IPS-NIHi7 (cell line): ENCODE measurements around the gene CES4A.
"Not testable (repeated sequence)": the region's sequence is repeated elsewhere in the genome, so short reads cannot be mapped to it uniquely, and the experiment has no call there.

Experiments used
- DNase-seq: peaks from one replicate; pipeline ENCODE4 v3.0.0; 2012; ENCODE audit warnings: mixed read lengths; ENCODE audit errors: extremely low spot score

Gene CES4A

GRCh38 chr16:66956154-66956457, 32.3 kb upstream of the CES4A start:
- DNase-seq, result not testable (repeated sequence)

GRCh38 chr16:66958857-66959703, 29.3 kb upstream of the CES4A start:
- DNase-seq, result no peak

- DNase-seq, result no peak
These were observed 28.7 kb upstream of the CES4A start for GRCh38 chr16:66959704-66960161.

- DNase-seq, result no peak
These were observed 28.1 kb upstream of the CES4A start for GRCh38 chr16:66960270-66960669.

DNA sequence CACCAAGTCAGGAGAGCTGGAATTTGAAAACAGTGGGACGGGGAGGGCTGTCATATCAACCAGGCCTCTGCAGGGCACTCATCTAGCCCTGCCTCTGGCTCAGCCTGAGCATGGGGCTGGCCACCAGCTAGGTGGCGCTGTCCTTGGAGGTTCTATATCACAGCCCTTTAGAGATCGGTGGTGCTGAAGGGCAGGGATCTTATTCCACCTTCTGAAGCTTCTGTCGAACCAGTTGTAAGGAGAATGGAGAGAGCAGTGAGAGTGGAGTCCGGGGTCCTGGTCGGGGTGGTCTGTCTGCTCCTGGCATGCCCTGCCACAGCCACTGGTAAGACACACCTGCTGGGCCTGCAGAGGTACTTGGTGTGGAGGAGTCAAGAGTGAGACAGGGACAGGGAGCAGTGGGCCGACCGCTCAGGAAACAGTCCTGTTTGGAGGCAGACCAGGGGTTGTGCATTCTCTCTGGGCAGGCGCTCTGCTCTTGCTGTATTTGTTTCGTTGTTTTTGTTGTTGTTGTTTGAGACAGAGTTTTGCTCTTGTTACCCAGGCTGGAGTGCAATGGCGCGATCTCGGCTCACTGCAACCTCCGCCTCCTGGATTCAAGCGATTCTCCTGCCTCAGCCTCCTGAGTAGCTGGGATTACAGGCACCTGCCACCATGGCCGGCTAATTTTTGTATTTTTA, 27.2 kb upstream of the CES4A start, which contains the start of gene CES3:
Gene CES3, plus strand, starts transcription at position 202 of the 680 bp plus-strand sequence. Its CDS starts 42 bp downstream, at position 244.
- peak; percentile 91 for DNase-seq

- no peak for DNase-seq
These were observed 26.5 kb upstream of the CES4A start for GRCh38 chr16:66961914-66962313.

DNA sequence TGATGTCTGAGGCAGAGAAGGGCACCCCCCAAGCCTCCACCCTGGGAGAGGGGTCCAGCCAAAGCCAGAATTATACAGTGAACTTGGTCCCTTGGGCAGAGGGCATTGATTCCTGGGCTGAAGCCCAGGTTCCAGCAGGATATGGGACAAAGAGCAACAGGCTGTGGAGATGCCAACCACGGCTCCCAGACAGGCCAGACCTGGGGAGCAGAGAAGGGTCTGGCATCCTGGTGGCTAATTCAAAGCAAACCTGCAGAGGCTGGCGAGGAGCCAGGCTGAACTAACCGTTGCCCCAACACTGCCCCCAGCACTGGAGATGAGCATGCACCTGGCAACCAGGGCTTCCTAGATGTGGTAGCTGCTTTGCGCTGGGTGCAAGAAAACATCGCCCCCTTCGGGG, 24.3 kb upstream of the CES4A start:
- DNase-seq, result no peak

GRCh38 chr16:66968847-66969246, 19.5 kb upstream of the CES4A start:
- DNase-seq, result no peak

- DNase-seq, result no peak
These were observed 17.3 kb upstream of the CES4A start for GRCh38 chr16:66970775-66971720.

DNA sequence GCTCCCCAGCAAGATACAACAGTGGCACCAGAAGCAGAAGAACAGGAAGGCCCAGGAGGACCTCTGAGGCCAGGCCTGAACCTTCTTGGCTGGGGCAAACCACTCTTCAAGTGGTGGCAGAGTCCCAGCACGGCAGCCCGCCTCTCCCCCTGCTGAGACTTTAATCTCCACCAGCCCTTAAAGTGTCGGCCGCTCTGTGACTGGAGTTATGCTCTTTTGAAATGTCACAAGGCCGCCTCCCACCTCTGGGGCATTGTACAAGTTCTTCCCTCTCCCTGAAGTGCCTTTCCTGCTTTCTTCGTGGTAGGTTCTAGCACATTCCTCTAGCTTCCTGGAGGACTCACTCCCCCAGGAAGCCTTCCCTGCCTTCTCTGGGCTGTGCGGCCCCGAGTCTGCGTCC, 15.4 kb upstream of the CES4A start:
- no peak for DNase-seq

GRCh38 chr16:66973716-66974115, 14.7 kb upstream of the CES4A start:
- DNase-seq, result no peak

- DNase-seq, result not testable (repeated sequence)
These were observed 14.0 kb upstream of the CES4A start for GRCh38 chr16:66974156-66974931.

DNA sequence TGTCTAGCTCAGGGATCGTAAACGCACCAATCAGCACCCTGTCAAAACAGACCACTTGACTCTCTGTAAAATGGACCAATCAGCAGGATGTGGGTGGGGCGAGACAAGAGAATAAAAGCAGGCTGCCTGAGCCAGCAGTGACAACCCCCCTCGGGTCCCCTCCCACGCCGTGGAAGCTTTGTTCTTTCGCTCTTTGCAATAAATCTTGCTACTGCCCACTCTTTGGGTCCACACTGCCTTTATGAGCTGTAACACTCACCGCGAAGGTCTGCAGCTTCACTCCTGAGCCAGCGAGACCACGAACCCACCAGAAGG, 13.5 kb upstream of the CES4A start:
- not testable (repeated sequence) for DNase-seq

DNA sequence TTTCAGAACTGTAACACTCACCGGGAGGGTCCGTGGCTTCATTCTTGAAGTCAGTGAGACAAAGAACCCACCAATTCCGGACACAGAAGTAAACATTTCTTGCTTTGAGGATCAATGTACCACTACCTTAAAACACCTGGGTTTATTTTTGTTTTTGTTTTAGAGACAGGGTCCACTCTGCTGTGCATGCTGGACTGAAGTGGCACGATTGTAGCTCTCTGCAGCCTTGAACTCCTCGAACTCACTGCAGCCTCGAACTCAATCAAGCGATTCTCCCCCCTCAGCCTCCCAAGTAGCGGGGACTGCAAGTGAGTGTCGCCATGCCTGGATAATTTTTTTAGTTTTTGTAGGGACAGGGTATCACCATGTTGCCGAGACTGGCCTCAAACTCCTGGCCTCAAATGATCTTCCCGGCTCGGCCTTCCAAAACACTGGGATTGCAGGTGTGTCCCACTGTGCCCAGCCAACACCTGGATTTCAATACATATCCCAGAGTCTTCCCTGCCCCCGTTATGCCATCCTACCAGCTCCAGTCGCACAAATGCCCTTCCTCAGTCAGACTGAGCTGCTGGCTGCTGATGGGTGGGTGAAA, 13.0 kb upstream of the CES4A start:
- DNase-seq, result no peak

- DNase-seq, result no peak
These were observed 11.6 kb upstream of the CES4A start for GRCh38 chr16:66976746-66977145.

DNA sequence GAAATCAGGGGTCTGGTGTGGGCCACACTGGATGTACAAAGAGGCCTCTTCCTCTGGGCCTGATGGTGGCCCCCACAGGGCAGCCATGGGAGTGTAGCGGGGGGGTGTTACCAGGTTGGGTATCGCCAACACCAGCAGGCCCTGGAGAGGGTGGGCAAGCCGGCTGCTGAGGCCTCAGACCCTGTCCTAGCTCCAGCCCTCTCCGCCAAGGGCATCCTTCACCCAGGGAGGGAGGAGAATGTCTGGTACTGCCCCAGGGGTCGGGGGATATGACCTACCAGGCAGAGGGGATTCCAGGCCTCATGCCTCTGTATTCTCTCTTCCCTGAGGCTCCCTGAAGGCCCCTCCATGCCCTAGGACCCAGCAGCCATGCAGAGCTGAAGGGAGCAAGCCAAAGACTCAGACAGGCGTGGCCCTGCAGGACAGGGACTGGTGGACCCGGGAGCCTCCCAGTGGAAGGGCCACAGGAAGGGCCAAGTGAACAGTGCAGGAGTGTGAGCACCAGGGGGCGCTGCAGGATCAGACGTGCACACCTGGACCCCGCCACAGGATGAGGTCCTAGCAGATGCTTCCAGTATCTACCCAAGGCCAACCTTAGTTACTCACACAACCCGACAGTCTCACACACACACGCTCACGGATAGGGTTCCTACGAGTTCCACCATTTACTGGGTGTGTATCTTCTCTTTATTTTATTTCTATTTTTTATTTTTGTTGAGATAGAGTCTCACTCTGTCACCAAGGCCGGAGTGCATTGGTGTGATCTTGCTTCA, 10.9 kb upstream of the CES4A start:
- peak; percentile 96 for DNase-seq

DNA sequence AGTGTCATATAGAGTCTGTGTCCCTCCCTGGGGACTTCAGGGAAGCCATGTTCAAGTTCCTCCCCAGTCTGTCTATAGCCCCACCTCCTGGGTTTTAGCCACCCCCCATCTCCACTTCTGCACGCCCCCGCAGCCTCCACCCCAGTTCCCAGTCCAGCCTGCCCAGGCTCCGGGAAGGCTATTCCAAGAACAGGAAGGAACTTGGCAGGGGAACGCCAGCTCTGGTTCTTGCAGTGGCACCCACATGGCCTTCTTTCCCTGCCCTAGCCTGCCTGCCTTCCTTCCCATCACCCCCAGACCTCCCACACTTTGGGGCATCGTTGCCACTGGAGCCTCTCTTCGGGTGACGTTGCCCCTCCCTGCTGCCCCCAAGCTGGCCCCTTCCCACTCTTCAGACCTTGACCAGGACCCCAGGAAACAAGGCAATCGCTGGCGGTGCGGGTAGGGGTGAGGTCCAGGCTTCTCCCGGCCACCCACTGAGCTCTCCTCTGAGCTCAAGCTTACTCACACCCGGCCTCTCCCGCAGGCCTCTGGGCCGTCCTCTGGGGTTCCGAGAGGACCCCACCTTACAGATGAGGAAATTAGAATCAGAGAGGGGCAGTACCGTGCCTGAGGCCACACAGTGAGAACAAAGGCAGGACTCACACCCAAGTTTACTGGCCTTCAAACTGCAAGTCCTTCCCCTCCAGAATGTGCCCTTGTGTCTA, 9.2 kb upstream of the CES4A start:
- no peak for DNase-seq

GRCh38 chr16:66983033-66983432, 5.4 kb upstream of the CES4A start:
- DNase-seq, result no peak

- DNase-seq, result no peak
These were observed 3.5 kb upstream of the CES4A start for GRCh38 chr16:66984892-66985311.

- DNase-seq, result no peak
These were observed 1.8 kb upstream of the CES4A start for GRCh38 chr16:66986559-66986958.
